ENCODE results near the gene PIK3R1.
A peak's percentile ranks its signal among the peaks of the same experiment; 100 is the strongest.

PIK3R1 gene

GRCh38 chr5:68292316-68292715, 76.8 kb downstream of the PIK3R1 start:
- no peak for DNase-seq (ENCODE audit: low read depth in 1 of 2, low spot score in 1 of 2)

GRCh38 chr5:68295772-68296171, 80.2 kb downstream of the PIK3R1 start:
- no peak for DNase-seq (ENCODE audit: low read depth in 1 of 2, low spot score in 1 of 2)

- DNase-seq (ENCODE audit: low read depth in 1 of 2, low spot score in 1 of 2) = no peak
These were observed 81.3 kb downstream of the PIK3R1 start for GRCh38 chr5:68296895-68297294.

GRCh38 chr5:68297656-68298055, 82.1 kb downstream of the PIK3R1 start:
- no peak for DNase-seq (ENCODE audit: low read depth in 1 of 2, low spot score in 1 of 2)

- DNase-seq (ENCODE audit: low read depth in 1 of 2, low spot score in 1 of 2) = no peak
These were observed 82.9 kb downstream of the PIK3R1 start for GRCh38 chr5:68298479-68298878.

- no peak for DNase-seq (ENCODE audit: low read depth in 1 of 2, low spot score in 1 of 2)
These were observed 83.5 kb downstream of the PIK3R1 start for GRCh38 chr5:68299105-68299504.

GRCh38 chr5:68299575-68299974, 84.0 kb downstream of the PIK3R1 start:
- no peak for DNase-seq (ENCODE audit: low read depth in 1 of 2, low spot score in 1 of 2)

GRCh38 chr5:68303038-68303738, 87.6 kb downstream of the PIK3R1 start:
- no peak for DNase-seq (ENCODE audit: low read depth in 1 of 2, low spot score in 1 of 2)

- no peak for DNase-seq (ENCODE audit: low read depth in 1 of 2, low spot score in 1 of 2)
These were observed 88.3 kb downstream of the PIK3R1 start for GRCh38 chr5:68303754-68304420.

GRCh38 chr5:68304421-68305052, 89.0 kb downstream of the PIK3R1 start:
- DNase-seq (ENCODE audit: low read depth in 1 of 2, low spot score in 1 of 2) = no peak

GRCh38 chr5:68305223-68305870, 89.8 kb downstream of the PIK3R1 start:
- no peak for DNase-seq (ENCODE audit: low read depth in 1 of 2, low spot score in 1 of 2)

- no peak for DNase-seq (ENCODE audit: low read depth in 1 of 2, low spot score in 1 of 2)
These were observed 90.9 kb downstream of the PIK3R1 start for GRCh38 chr5:68306361-68307014.

- DNase-seq (ENCODE audit: low read depth in 1 of 2, low spot score in 1 of 2) = no peak
These were observed 97.8 kb downstream of the PIK3R1 start for GRCh38 chr5:68313336-68313735.

GRCh38 chr5:68314465-68314864, 98.9 kb downstream of the PIK3R1 start:
- no peak for DNase-seq (ENCODE audit: low read depth in 1 of 2, low spot score in 1 of 2)

GRCh38 chr5:68315679-68316271, 100.2 kb downstream of the PIK3R1 start:
- DNase-seq (ENCODE audit: low read depth in 1 of 2, low spot score in 1 of 2) = peak in 1 of 2 donors; percentile 10

- DNase-seq (ENCODE audit: low read depth in 1 of 2, low spot score in 1 of 2) = no peak
These were observed 100.9 kb downstream of the PIK3R1 start for GRCh38 chr5:68316469-68316868.

GRCh38 chr5:68317646-68318045, 102.1 kb downstream of the PIK3R1 start:
- DNase-seq (ENCODE audit: low read depth in 1 of 2, low spot score in 1 of 2) = no peak

- DNase-seq (ENCODE audit: low read depth in 1 of 2, low spot score in 1 of 2) = no peak
These were observed 103.6 kb downstream of the PIK3R1 start for GRCh38 chr5:68318955-68319705.

- DNase-seq (ENCODE audit: low read depth in 1 of 2, low spot score in 1 of 2) = no peak
These were observed 104.3 kb downstream of the PIK3R1 start for GRCh38 chr5:68319706-68320412.
